HG02870 (cell line): ENCODE results near the gene TSPAN10.
"Not testable (repeated sequence)": the region's sequence is repeated elsewhere in the genome, so short reads cannot be mapped to it uniquely, and the experiment has no call there.

ENCODE experiments used
- ATAC-seq: cut with Tn5 transposase; IDR thresholded peaks from one replicate; pipeline ENCODE4 v1.9.1; 2021; ENCODE audit warnings: mild to moderate bottlenecking, moderate library complexity; ENCODE audit not compliant: unreplicated experiment

Gene TSPAN10

GRCh38 chr17:81659038-81659437 lies 22.0 kb downstream of the TSPAN10 start:
- ATAC-seq, result no peak

GRCh38 chr17:81660441-81660840 lies 23.4 kb downstream of the TSPAN10 start:
- no peak for ATAC-seq

- ATAC-seq, result no peak
These were observed 25.0 kb downstream of the TSPAN10 start for GRCh38 chr17:81662002-81662401.

- no peak for ATAC-seq
These were observed 27.1 kb downstream of the TSPAN10 start for GRCh38 chr17:81664051-81664470.

GRCh38 chr17:81665205-81666091 lies 28.5 kb downstream of the TSPAN10 start:
- no peak for ATAC-seq

GRCh38 chr17:81666092-81666341 lies 29.0 kb downstream of the TSPAN10 start:
- no peak for ATAC-seq

GRCh38 chr17:81666342-81667191 lies 29.6 kb downstream of the TSPAN10 start, which contains the start of the genes CCDC137 and OXLD1:
TSS of gene CCDC137 (plus strand) at chr17:81666737. CDS start at chr17:81666767, 30 bp downstream.
TSS of gene OXLD1 (minus strand) at chr17:81666605. CDS start at chr17:81666577, 28 bp downstream.
- ATAC-seq, result peak; percentile 85

GRCh38 chr17:81667754-81668153 lies 30.8 kb downstream of the TSPAN10 start:
- ATAC-seq, result no peak

- ATAC-seq, result no peak
These were observed 35.5 kb downstream of the TSPAN10 start for GRCh38 chr17:81672504-81672903.

GRCh38 chr17:81672954-81673353 lies 36.0 kb downstream of the TSPAN10 start:
- ATAC-seq, result no peak

- no peak for ATAC-seq
These were observed 36.7 kb downstream of the TSPAN10 start for GRCh38 chr17:81673561-81674258.

GRCh38 chr17:81675515-81676221 lies 38.7 kb downstream of the TSPAN10 start:
- ATAC-seq, result not testable (repeated sequence)

- no peak for ATAC-seq
These were observed 39.9 kb downstream of the TSPAN10 start for GRCh38 chr17:81676906-81677305.

GRCh38 chr17:81680150-81680549 lies 43.2 kb downstream of the TSPAN10 start:
- ATAC-seq, result no peak

GRCh38 chr17:81681672-81682071 lies 44.7 kb downstream of the TSPAN10 start:
- ATAC-seq, result no peak

GRCh38 chr17:81682565-81683207 lies 45.7 kb downstream of the TSPAN10 start:
- ATAC-seq, result no peak

GRCh38 chr17:81683208-81683583 lies 46.2 kb downstream of the TSPAN10 start:
- ATAC-seq, result peak; percentile 13

GRCh38 chr17:81683584-81684441 lies 46.8 kb downstream of the TSPAN10 start, which contains the start of the genes ARL16 and HGS:
TSS of gene ARL16 (minus strand) at chr17:81683797. CDS start at chr17:81683753, 44 bp downstream.
TSS of gene HGS (plus strand) at chr17:81684011. CDS start at chr17:81684067, 56 bp downstream.
- ATAC-seq, result peak; percentile 94

- ATAC-seq, result no peak
These were observed 47.5 kb downstream of the TSPAN10 start for GRCh38 chr17:81684442-81684911.
